ENCODE results near the gene SLC14A1. TPM values are rescaled to one million over a fixed set of nuclear protein-coding genes. Genes with fewer than 3 reads are reported as not detected.
"Not testable (repeated sequence)": the region's sequence is repeated elsewhere in the genome, so short reads cannot be mapped to it uniquely, and the experiment has no call there.

SLC14A1 gene
- total RNA-seq, 1 experiment from 2014 or later = not detected

- no peaks in the 10 kb centered on the region for H3K27me3 ChIP-seq
- no peak for DNase-seq
- no peaks in the 10 kb centered on the region for H3K36me3 ChIP-seq
- H3K27ac ChIP-seq = no peak overlapping the region
- H3K4me1 ChIP-seq = no peaks in the 10 kb centered on the region
- H3K4me3 ChIP-seq = no peak overlapping the region
- no peaks in the 10 kb centered on the region for H3K9me3 ChIP-seq (replicated peaks)
These were observed 10.5 kb downstream of the SLC14A1 start for GRCh38 chr18:45734505-45734904.

GRCh38 chr18:45734944-45735343 lies 11.0 kb downstream of the SLC14A1 start:
- H3K27ac ChIP-seq = no peak overlapping the region
- no peak for DNase-seq
- H3K9me3 ChIP-seq (replicated peaks) = no peaks in the 10 kb centered on the region
- H3K4me3 ChIP-seq = no peak overlapping the region
- H3K4me1 ChIP-seq = no peaks in the 10 kb centered on the region
- no peaks in the 10 kb centered on the region for H3K27me3 ChIP-seq
- H3K36me3 ChIP-seq = no peaks in the 10 kb centered on the region

GRCh38 chr18:45738660-45739059 lies 14.7 kb downstream of the SLC14A1 start:
- Histone ChIP-seq H3K27ac (no peak overlapping the region), H3K4me3 (no peak overlapping the region), H3K4me1 (no peaks in the 10 kb centered on the region), H3K9me3 (replicated peaks) (no peaks in the 10 kb centered on the region), H3K36me3 (no peaks in the 10 kb centered on the region), H3K27me3 (no peaks in the 10 kb centered on the region)
- no peak for DNase-seq

GRCh38 chr18:45739268-45739667 lies 15.3 kb downstream of the SLC14A1 start:
- H3K36me3 ChIP-seq = no peaks in the 10 kb centered on the region
- no peak overlapping the region for H3K27ac ChIP-seq
- no peaks in the 10 kb centered on the region for H3K9me3 ChIP-seq (replicated peaks)

GRCh38 chr18:45739848-45740247 lies 15.9 kb downstream of the SLC14A1 start:
- H3K9me3 ChIP-seq (replicated peaks) = no peaks in the 10 kb centered on the region
- no peak overlapping the region for H3K4me3 ChIP-seq
- H3K36me3 ChIP-seq = no peaks in the 10 kb centered on the region
- no peak for DNase-seq
- no peaks in the 10 kb centered on the region for H3K27me3 ChIP-seq
- no peak overlapping the region for H3K27ac ChIP-seq
- H3K4me1 ChIP-seq = no peaks in the 10 kb centered on the region

More at GRCh38 chr18:45739268-45739667, 15.3 kb downstream of the SLC14A1 start:
- Histone ChIP-seq H3K4me3 (no peak overlapping the region), H3K27me3 (no peaks in the 10 kb centered on the region), H3K4me1 (no peaks in the 10 kb centered on the region)
- no peak for DNase-seq

- H3K27me3 ChIP-seq = no peaks in the 10 kb centered on the region
- no peak overlapping the region for H3K4me3 ChIP-seq
- H3K9me3 ChIP-seq (replicated peaks) = no peaks in the 10 kb centered on the region
- DNase-seq = no peak
- H3K36me3 ChIP-seq = no peaks in the 10 kb centered on the region
- no peaks in the 10 kb centered on the region for H3K4me1 ChIP-seq
- H3K27ac ChIP-seq = no peak overlapping the region
These were observed 17.1 kb downstream of the SLC14A1 start for GRCh38 chr18:45741056-45741455.

- H3K9me3 ChIP-seq (replicated peaks) = no peaks in the 10 kb centered on the region
- H3K27ac ChIP-seq = no peak overlapping the region
- DNase-seq = no peak
- no peaks in the 10 kb centered on the region for H3K27me3 ChIP-seq
- no peak overlapping the region for H3K4me3 ChIP-seq
- no peaks in the 10 kb centered on the region for H3K36me3 ChIP-seq
- H3K4me1 ChIP-seq = no peaks in the 10 kb centered on the region
These were observed 22.0 kb downstream of the SLC14A1 start for GRCh38 chr18:45745817-45746461.

GRCh38 chr18:45748501-45748900 lies 24.5 kb downstream of the SLC14A1 start:
- Histone ChIP-seq H3K4me1 (no peaks in the 10 kb centered on the region), H3K27me3 (no peaks in the 10 kb centered on the region), H3K4me3 (no peak overlapping the region), H3K9me3 (replicated peaks) (no peaks in the 10 kb centered on the region), H3K36me3 (no peaks in the 10 kb centered on the region), H3K27ac (no peak overlapping the region)
- DNase-seq = no peak

GRCh38 chr18:45749918-45750689 lies 26.1 kb downstream of the SLC14A1 start:
- Histone ChIP-seq H3K4me1 (no peaks in the 10 kb centered on the region), H3K27me3 (no peaks in the 10 kb centered on the region), H3K27ac (no peak overlapping the region), H3K36me3 (no peaks in the 10 kb centered on the region), H3K4me3 (no peak overlapping the region), H3K9me3 (replicated peaks) (no peaks in the 10 kb centered on the region)
- no peak for DNase-seq

- Histone ChIP-seq H3K27me3 (no peaks in the 10 kb centered on the region), H3K9me3 (replicated peaks) (no peaks in the 10 kb centered on the region), H3K36me3 (no peaks in the 10 kb centered on the region), H3K4me3 (no peak overlapping the region), H3K4me1 (no peaks in the 10 kb centered on the region), H3K27ac (no peak overlapping the region)
- no peak for DNase-seq
These were observed 27.8 kb downstream of the SLC14A1 start for GRCh38 chr18:45751766-45752165.

GRCh38 chr18:45752681-45753080 lies 28.7 kb downstream of the SLC14A1 start:
- DNase-seq = no peak
- no peak overlapping the region for H3K27ac ChIP-seq
- no peak overlapping the region for H3K4me3 ChIP-seq

GRCh38 chr18:45753286-45753685 lies 29.3 kb downstream of the SLC14A1 start:
- H3K27me3 ChIP-seq = no peaks in the 10 kb centered on the region

More at GRCh38 chr18:45752681-45753080, 28.7 kb downstream of the SLC14A1 start:
- no peaks in the 10 kb centered on the region for H3K4me1 ChIP-seq
- no peaks in the 10 kb centered on the region for H3K9me3 ChIP-seq (replicated peaks)
- no peaks in the 10 kb centered on the region for H3K27me3 ChIP-seq
- H3K36me3 ChIP-seq = no peaks in the 10 kb centered on the region

GRCh38 chr18:45755934-45756333 lies 32.0 kb downstream of the SLC14A1 start:
- no peaks in the 10 kb centered on the region for H3K9me3 ChIP-seq (replicated peaks)
- peak in 1 of 2 experiments; percentile 8 for DNase-seq
- no peaks in the 10 kb centered on the region for H3K27me3 ChIP-seq
- no peak overlapping the region for H3K4me3 ChIP-seq
- H3K4me1 ChIP-seq = no peaks in the 10 kb centered on the region
- H3K36me3 ChIP-seq = no peaks in the 10 kb centered on the region
- no peak overlapping the region for H3K27ac ChIP-seq

More at GRCh38 chr18:45753286-45753685, 29.3 kb downstream of the SLC14A1 start:
- no peak overlapping the region for H3K27ac ChIP-seq
- H3K4me1 ChIP-seq = no peaks in the 10 kb centered on the region
- no peaks in the 10 kb centered on the region for H3K36me3 ChIP-seq
- H3K4me3 ChIP-seq = no peak overlapping the region
- no peaks in the 10 kb centered on the region for H3K9me3 ChIP-seq (replicated peaks)
- DNase-seq = no peak

GRCh38 chr18:45757005-45757404 lies 33.0 kb downstream of the SLC14A1 start:
- Histone ChIP-seq H3K9me3 (replicated peaks) (no peaks in the 10 kb centered on the region), H3K27ac (no peak overlapping the region), H3K4me3 (no peak overlapping the region), H3K27me3 (no peaks in the 10 kb centered on the region), H3K36me3 (no peaks in the 10 kb centered on the region), H3K4me1 (no peaks in the 10 kb centered on the region)
- no peak for DNase-seq

- not testable (repeated sequence) for H3K36me3 ChIP-seq; H3K4me1 ChIP-seq; H3K27me3 ChIP-seq; H3K27ac ChIP-seq; H3K9me3 ChIP-seq (replicated peaks); DNase-seq; H3K4me3 ChIP-seq
These were observed 33.7 kb downstream of the SLC14A1 start for GRCh38 chr18:45757644-45758043.
